CD4-positive, alpha-beta memory T cell (primary cell): ENCODE measurements around the gene USF1. TPM values are rescaled to one million over a fixed set of nuclear protein-coding genes. Genes with fewer than 3 reads are reported as not detected.
A peak's percentile ranks its signal among the peaks of the same experiment; 100 is the strongest.
"Not testable (repeated sequence)": the region's sequence is repeated elsewhere in the genome, so short reads cannot be mapped to it uniquely, and the experiment has no call there.

Experiments used
- CTCF ChIA-PET: fragments of 350-600 bp; sonication (Branson Sonifier 250); formaldehyde crosslinking; loops from one replicate; lab custom pipeline; 2021; ENCODE audit warnings: inconsistent platforms; ENCODE audit not compliant: partially characterized antibody; lab: Charles Lee
- POLR2A ChIA-PET: fragments of 350-600 bp; sonication (Branson Sonifier 250); formaldehyde crosslinking; loops from one replicate; lab custom pipeline; 2021; ENCODE audit not compliant: partially characterized antibody; lab: Charles Lee
- DNase-seq, 5 donors: peaks; one replicate each; pipeline versions ENCODE4 v3.0.0 to v3.0.0-alpha.2; 2020 to 2022; ENCODE audit warnings: mixed read lengths in 1 of 5
- H3K27ac ChIP-seq: one replicate; pipeline ENCODE4 v1.7.0; 2013; ENCODE audit warnings: low read depth, low read length
- H3K27me3 ChIP-seq: 2 replicates; pipeline ENCODE4 v1.7.0; 2013; ENCODE audit warnings: mild to moderate bottlenecking, low read length, moderate library complexity; ENCODE audit not compliant: insufficient read depth
- H3K36me3 ChIP-seq: 2 replicates; pipeline ENCODE4 v1.7.0; 2013; ENCODE audit warnings: mild to moderate bottlenecking, low read length, moderate library complexity; ENCODE audit not compliant: insufficient read depth
- H3K4me1 ChIP-seq: 2 replicates; pipeline ENCODE4 v1.7.0; 2013; ENCODE audit warnings: mild to moderate bottlenecking, low read length, moderate library complexity; ENCODE audit not compliant: insufficient read depth
- H3K4me3 ChIP-seq, 2 donors: one replicate each; pipeline ENCODE4 v1.7.0; 2013; ENCODE audit warnings: low read length in 2 of 2, mild to moderate bottlenecking in 1 of 2
- H3K9me3 ChIP-seq, 2 donors: one replicate each; pipeline ENCODE4 v1.7.0; 2013; ENCODE audit warnings: low read length in 2 of 2, control low read depth in 1 of 2; ENCODE audit not compliant: control insufficient read depth in 1 of 2
- H3K27ac Mint-ChIP-seq, 7 donors: one replicate each; pipeline ENCODE4 v1.8.0; 2020 to 2021; ENCODE audit warnings: mixed read lengths in 7 of 7, mild to moderate bottlenecking in 6 of 7, inconsistent platforms in 3 of 7, moderate library complexity in 3 of 7
- H3K27me3 Mint-ChIP-seq, 2 donors: one replicate each; pipeline ENCODE4 v1.8.0; 2020 to 2021; ENCODE audit warnings: mixed read lengths in 2 of 2
- H3K36me3 Mint-ChIP-seq, 2 donors: one replicate each; pipeline ENCODE4 v1.8.0; 2020 to 2021; ENCODE audit warnings: mixed read lengths in 2 of 2, inconsistent platforms in 1 of 2, mild to moderate bottlenecking in 1 of 2
- H3K4me1 Mint-ChIP-seq, 4 donors: one replicate each; pipeline ENCODE4 v1.8.0; 2020 to 2021; ENCODE audit warnings: mixed read lengths in 4 of 4, mild to moderate bottlenecking in 1 of 4
- H3K4me3 Mint-ChIP-seq, 8 donors: one replicate each; pipeline ENCODE4 v1.8.0; 2020 to 2021; ENCODE audit warnings: mixed read lengths in 8 of 8, mild to moderate bottlenecking in 7 of 8, moderate library complexity in 6 of 8, inconsistent platforms in 3 of 8
- H3K9me3 Mint-ChIP-seq, 8 donors: one replicate each; pipeline ENCODE4 v1.8.0; 2020 to 2021; ENCODE audit warnings: mixed read lengths in 8 of 8, mild to moderate bottlenecking in 5 of 8, inconsistent platforms in 3 of 8, moderate library complexity in 1 of 8
- intact Hi-C: fragments of 100-400 bp; cut with micrococcal nuclease; formaldehyde crosslinking; loops from one replicate; pipeline ENCODE4 v1.15.1; 2023
- polyA plus RNA-seq, 2 donors: library from polyadenylated mRNA; unstranded; fragments of 300-500 nt; fragmentation: Illumina TruSeq; gene quantifications; one replicate each; pipeline ENCODE4 v1.2.3, GENCODE V29; 2021
- total RNA-seq, 2 experiments: library from RNA; stranded (reverse); gene quantifications; one replicate each; pipeline ENCODE4 v1.2.3, GENCODE V29; 2021

USF1 gene
- total and polyA plus RNA-seq, 4 experiments from 2014 or later, result 1.4 to 102 (median 53.6) TPM

- DNase-seq, result no peak
- POLR2A ChIA-PET, result interaction anchor here (1.2 to 2.0 kb wide), 2 partner anchors 28 to 52 kb away, joined by 5 to 12 read pairs; partner anchors contain the start of genes ARHGAP30 and USF1
- Mint-ChIP-seq H3K27ac (peak overlapping the region; percentile 23 to 89 (median 82)), H3K27me3 (no peaks in the 10 kb centered on the region), H3K36me3 (no peaks in the 10 kb centered on the region), H3K4me1 (peaks cover 35 to 72% (median 45%) of the 10 kb centered on the region in 4 donors), H3K9me3 (peaks cover 0 to 2% (median 0%) of the 10 kb centered on the region in 8 donors), H3K4me3 (no peak overlapping the region)
- no peak overlapping the region for H3K4me3 ChIP-seq
- H3K9me3 ChIP-seq, result no peaks in the 10 kb centered on the region
- peaks cover 52% of the 10 kb centered on the region for H3K4me1 ChIP-seq
- no peaks in the 10 kb centered on the region for H3K36me3 ChIP-seq
- intact Hi-C loops, result no loop called here
- H3K27me3 ChIP-seq, result no peaks in the 10 kb centered on the region
- CTCF ChIA-PET, result interaction anchor here (1.4 to 5.0 kb wide), 5 partner anchors 21 to 79 kb away, joined by 4 to 42 read pairs (median 7); partner anchors contain the start of genes ARHGAP30 and TSTD1
- no peak overlapping the region for H3K27ac ChIP-seq
These were observed 27.8 kb downstream of the USF1 start for GRCh38 chr1:161017756-161018630.

- H3K4me1 ChIP-seq, result peaks cover 58% of the 10 kb centered on the region
- H3K36me3 ChIP-seq, POLR2A ChIA-PET, intact Hi-C loops, H3K36me3 Mint-ChIP-seq, H3K9me3 Mint-ChIP-seq, H3K27ac ChIP-seq, H3K9me3 ChIP-seq, H3K4me3 Mint-ChIP-seq, H3K27me3 Mint-ChIP-seq, DNase-seq, H3K4me3 ChIP-seq, H3K27me3 ChIP-seq: not testable (repeated sequence)
- Mint-ChIP-seq H3K27ac (peak overlapping the region in 5 of 7 donors; percentile 42 to 89 (median 72)), H3K4me1 (peaks cover 36 to 74% (median 47%) of the 10 kb centered on the region in 4 donors)
- CTCF ChIA-PET, result interaction anchor here (1.8 to 5.0 kb wide), 2 partner anchors 20 to 23 kb away, joined by 7 to 42 read pairs; partner anchors contain the start of gene TSTD1
These were observed 28.6 kb downstream of the USF1 start for GRCh38 chr1:161017181-161017580.

- H3K4me3 ChIP-seq, H3K27ac ChIP-seq, H3K9me3 ChIP-seq, intact Hi-C loops, H3K27me3 Mint-ChIP-seq, H3K36me3 ChIP-seq, H3K27me3 ChIP-seq, H3K4me3 Mint-ChIP-seq, H3K9me3 Mint-ChIP-seq, H3K36me3 Mint-ChIP-seq, CTCF ChIA-PET, DNase-seq: not testable (repeated sequence)
- peaks cover 38 to 74% (median 50%) of the 10 kb centered on the region in 4 donors for H3K4me1 Mint-ChIP-seq
- H3K27ac Mint-ChIP-seq, result peak overlapping the region in 6 of 7 donors; percentile 42 to 76 (median 57)
- POLR2A ChIA-PET, result interaction anchor here (5.7 kb wide), 1 partner anchor 52 kb away, joined by 34 read pairs; the partner anchor contains the start of gene ARHGAP30
- H3K4me1 ChIP-seq, result peaks cover 59% of the 10 kb centered on the region
These were observed 29.1 kb downstream of the USF1 start for GRCh38 chr1:161016683-161017082.

- Histone ChIP-seq H3K4me1 (peaks cover 37% of the 10 kb centered on the region), H3K27me3 (no peaks in the 10 kb centered on the region), H3K4me3 (peak overlapping the region; percentile 14 to 53), H3K9me3 (no peaks in the 10 kb centered on the region), H3K36me3 (no peaks in the 10 kb centered on the region), H3K27ac (peak overlapping the region; percentile 58)
- Mint-ChIP-seq H3K36me3 (no peaks in the 10 kb centered on the region), H3K4me1 (peaks cover 24 to 56% (median 34%) of the 10 kb centered on the region in 4 donors), H3K27ac (peak overlapping the region; percentile 88 to 97 (median 94)), H3K4me3 (peak overlapping the region; percentile 74 to 91 (median 84)), H3K9me3 (no peaks in the 10 kb centered on the region), H3K27me3 (no peaks in the 10 kb centered on the region)
- intact Hi-C loops, result loop anchor here (2.0 kb wide), 1 partner anchor 55 kb away; the partner anchor contains the start of gene ARHGAP30
- CTCF ChIA-PET, result interaction anchor here (0.5 to 6.6 kb wide), 6 partner anchors 17 to 84 kb away, joined by 3 to 43 read pairs (median 4); partner anchors contain the start of gene KLHDC9
- DNase-seq, result peak; percentile 58 to 76 (median 63)
- POLR2A ChIA-PET, result interaction anchor here (0.8 to 5.7 kb wide), 20 partner anchors 9 to 751 kb away, joined by 3 to 48 read pairs (median 4); partner anchors contain the start of genes ARHGAP30, DCAF8, DEDD and NIT1
These were observed 32.1 kb downstream of the USF1 start for GRCh38 chr1:161013488-161014230.

GRCh38 chr1:161013131-161013487 lies 32.7 kb downstream of the USF1 start:
- DNase-seq, result no peak
- H3K4me3 ChIP-seq, result peak overlapping the region in 1 of 2 donors; percentile 53

GRCh38 chr1:161012420-161012819 lies 33.4 kb downstream of the USF1 start:
- Histone ChIP-seq H3K9me3 (no peaks in the 10 kb centered on the region), H3K27me3 (no peaks in the 10 kb centered on the region), H3K36me3 (no peaks in the 10 kb centered on the region), H3K27ac (peak overlapping the region; percentile 58), H3K4me3 (no peak overlapping the region), H3K4me1 (peaks cover 27% of the 10 kb centered on the region)
- ChIA-PET POLR2A (interaction anchor here (1.4 to 5.7 kb wide), 8 partner anchors 9 to 175 kb away, joined by 7 to 48 read pairs (median 14); partner anchors contain the start of genes ARHGAP30, F11R, TSTD1 and USF1), CTCF (interaction anchor here (1.1 to 6.6 kb wide), 2 partner anchors 16 to 85 kb away, joined by 3 to 43 read pairs; no protein-coding TSS in a partner anchor)
- DNase-seq, result no peak
- H3K27me3 Mint-ChIP-seq, result no peaks in the 10 kb centered on the region
- no peak overlapping the region for H3K4me3 Mint-ChIP-seq
- no peaks in the 10 kb centered on the region for H3K36me3 Mint-ChIP-seq
- H3K4me1 Mint-ChIP-seq, result peaks cover 20 to 44% (median 33%) of the 10 kb centered on the region in 4 donors
- peak overlapping the region in 5 of 7 donors; percentile 68 to 97 (median 88) for H3K27ac Mint-ChIP-seq
- no peaks in the 10 kb centered on the region for H3K9me3 Mint-ChIP-seq
- intact Hi-C loops, result loop anchor here (2.0 kb wide), 1 partner anchor 56 kb away; the partner anchor contains the start of gene ARHGAP30

More at GRCh38 chr1:161013131-161013487, 32.7 kb downstream of the USF1 start:
- CTCF ChIA-PET, result interaction anchor here (0.8 to 6.6 kb wide), 5 partner anchors 17 to 85 kb away, joined by 3 to 43 read pairs (median 5); partner anchors contain the start of gene KLHDC9
- intact Hi-C loops, result loop anchor here (2.0 kb wide), 1 partner anchor 56 kb away; the partner anchor contains the start of gene ARHGAP30
- Mint-ChIP-seq H3K4me3 (peak overlapping the region; percentile 74 to 91 (median 84)), H3K27me3 (no peaks in the 10 kb centered on the region), H3K4me1 (peaks cover 20 to 51% (median 32%) of the 10 kb centered on the region in 4 donors), H3K9me3 (no peaks in the 10 kb centered on the region), H3K36me3 (no peaks in the 10 kb centered on the region), H3K27ac (peak overlapping the region; percentile 88 to 97 (median 94))
- POLR2A ChIA-PET, result interaction anchor here (0.5 to 5.7 kb wide), 20 partner anchors 9 to 751 kb away, joined by 3 to 48 read pairs (median 4); partner anchors contain the start of genes ARHGAP30, DCAF8, DEDD and NIT1
- peaks cover 32% of the 10 kb centered on the region for H3K4me1 ChIP-seq
- H3K36me3 ChIP-seq, result no peaks in the 10 kb centered on the region
- H3K27me3 ChIP-seq, result no peaks in the 10 kb centered on the region
- H3K27ac ChIP-seq, result peak overlapping the region; percentile 58
- H3K9me3 ChIP-seq, result no peaks in the 10 kb centered on the region
